Heart left ventricle (tissue), 13 donors: Measurements from ENCODE around the gene CYB5D1.

Source experiments
- POLR2A ChIP-seq, 2 donors: fragments of 450-650 bp; IDR thresholded peaks; one replicate each; pipeline ENCODE4 v1.6.1; 2017; ENCODE audit warnings: antibody characterized with exemption in 2 of 2, mild to moderate bottlenecking in 2 of 2, moderate library complexity in 2 of 2
- TF ChIP-seq, protein P1 (sequence below), 12 donors: fragments of 200-600 bp; sonication (generic) in 4 of 12; IDR thresholded peaks; one replicate each; pipeline versions ENCODE4 v1.5.0 to v1.8.0; 2018 to 2022; ENCODE audit warnings: antibody characterized with exemption in 12 of 12, mild to moderate bottlenecking in 5 of 12
- donor health status: ischemic (EF 13 %, LVEDD 7.1; RV severe dilation, severe dysfunction).
- donor health status: DM: no; HTN: yes; CAD: no.
- donor health status: DM: no; HTN: no; CAD: no.
- donor health status: ischemic (EF 25% LVEDD 6.9; RV normal size, moderate dysfunction).
- donor health status: ischemic (EF 25% LVEDD 5.7; RV mildly dilated, moderate dysfunction).
- donor health status: ischemic (EF 35%, LVEDD 5.7; RV mildly dilated, moderate dysfunction).
- donor health status: nonischemic (EF 11% LVEDD 7.7; RV severe dilation, severe dysfunction).
- donor health status: DM: yes; HTN: yes; CAD: no.
- donor health status: PGD.
- donor health status: ischemic (EF 29% LVEDD 5.4; RV normal size, mild dysfunction).
- donor health status: nonischemic (EF 23%, LVEDD 6.1; RV moderate dilation, normal function).

DNA sequence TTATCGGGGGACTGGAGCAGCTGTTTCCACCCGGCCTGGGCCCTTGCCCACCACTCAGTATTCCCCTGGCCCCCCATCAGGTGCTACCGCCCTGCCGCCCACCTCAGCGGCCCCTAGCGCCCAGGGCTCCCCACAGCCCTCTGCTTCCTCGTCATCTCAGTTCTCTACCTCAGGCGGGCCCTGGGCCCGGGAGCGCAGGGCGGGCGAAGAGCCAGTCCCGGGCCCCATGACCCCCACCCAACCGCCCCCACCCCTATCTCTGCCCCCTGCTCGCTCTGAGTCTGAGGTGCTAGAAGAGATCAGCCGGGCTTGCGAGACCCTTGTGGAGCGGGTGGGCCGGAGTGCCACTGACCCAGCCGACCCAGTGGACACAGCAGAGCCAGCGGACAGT lies 9.1 kb upstream of the CYB5D1 start:
- no peak for TF ChIP-seq POLR2A (IDR thresholded peaks at IDR 0.05)
- TF ChIP-seq, protein P1, sequence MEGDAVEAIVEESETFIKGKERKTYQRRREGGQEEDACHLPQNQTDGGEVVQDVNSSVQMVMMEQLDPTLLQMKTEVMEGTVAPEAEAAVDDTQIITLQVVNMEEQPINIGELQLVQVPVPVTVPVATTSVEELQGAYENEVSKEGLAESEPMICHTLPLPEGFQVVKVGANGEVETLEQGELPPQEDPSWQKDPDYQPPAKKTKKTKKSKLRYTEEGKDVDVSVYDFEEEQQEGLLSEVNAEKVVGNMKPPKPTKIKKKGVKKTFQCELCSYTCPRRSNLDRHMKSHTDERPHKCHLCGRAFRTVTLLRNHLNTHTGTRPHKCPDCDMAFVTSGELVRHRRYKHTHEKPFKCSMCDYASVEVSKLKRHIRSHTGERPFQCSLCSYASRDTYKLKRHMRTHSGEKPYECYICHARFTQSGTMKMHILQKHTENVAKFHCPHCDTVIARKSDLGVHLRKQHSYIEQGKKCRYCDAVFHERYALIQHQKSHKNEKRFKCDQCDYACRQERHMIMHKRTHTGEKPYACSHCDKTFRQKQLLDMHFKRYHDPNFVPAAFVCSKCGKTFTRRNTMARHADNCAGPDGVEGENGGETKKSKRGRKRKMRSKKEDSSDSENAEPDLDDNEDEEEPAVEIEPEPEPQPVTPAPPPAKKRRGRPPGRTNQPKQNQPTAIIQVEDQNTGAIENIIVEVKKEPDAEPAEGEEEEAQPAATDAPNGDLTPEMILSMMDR (IDR thresholded peaks at IDR 0.05) = no peak
